Urinary bladder (tissue), 2 donors: ENCODE measurements around the gene TRIM33. TPM values are rescaled to one million over a fixed set of nuclear protein-coding genes. Genes with fewer than 3 reads are reported as not detected.

Source experiments
- polyA plus RNA-seq: library from polyadenylated mRNA; stranded (reverse); fragments of 200-250 nt; gene quantifications from one replicate; pipeline ENCODE4 v1.2.3, GENCODE V29; 2013
- small RNA-seq: library from RNA; depleted of rRNA; stranded (forward); fragments of <200 nt; gene quantifications from one replicate; pipeline ENCODE3, GENCODE V24; 2014
- total RNA-seq: library from RNA; depleted of rRNA; stranded (reverse); fragments of >200 nt; gene quantifications from one replicate; pipeline ENCODE4 v1.2.3, GENCODE V29; 2014
- donor health status: healthy.

TRIM33 gene
- total and polyA plus RNA-seq, 2 donors: 11.8 to 87.7 TPM

Small RNAs within 50 kb of the gene (small RNA-seq; reads per million reads assigned to genes)
- not detected for gene RF00019

Other genes starting within 250 kb of the TRIM33 start
- 43.0 TPM for gene BCAS2, start 70.4 kb upstream of the TRIM33 start, total RNA-seq
- gene BCAS2, start 70.4 kb upstream of the TRIM33 start, polyA plus RNA-seq: 38.2 TPM
- 8.8 TPM for gene DENND2C, start 158.8 kb upstream of the TRIM33 start, total RNA-seq
- gene DENND2C, start 158.8 kb upstream of the TRIM33 start, polyA plus RNA-seq: 1.9 TPM
- 1.9 TPM for gene AMPD1, start 184.3 kb upstream of the TRIM33 start, total RNA-seq
- not detected for gene AMPD1, start 184.3 kb upstream of the TRIM33 start, polyA plus RNA-seq
- 46.5 TPM for gene NRAS, start 205.6 kb upstream of the TRIM33 start, total RNA-seq
- 11.5 TPM for gene NRAS, start 205.6 kb upstream of the TRIM33 start, polyA plus RNA-seq
- 504 TPM for gene CSDE1, start 246.8 kb upstream of the TRIM33 start, total RNA-seq
- gene CSDE1, start 246.8 kb upstream of the TRIM33 start, polyA plus RNA-seq: 357 TPM